K562 (cell line): ENCODE measurements around the gene PSRC1. TPM values are rescaled to one million over a fixed set of nuclear protein-coding genes. Genes with fewer than 3 reads are reported as not detected.

Experiments
- ATAC-seq: fragments of 200-7000 bp; cut with Tn5 transposase; 3 replicates; pipeline ENCODE4 v1.9.1; 2020; ENCODE audit warnings: moderate library complexity
- BruUV-seq: library from RNA; stranded (reverse); fragments of 400-500 nt; replicated peaks from 2 replicates; lab custom pipeline; 2021; lab: Mats Ljungman, UMichigan
- CTCF ChIA-PET: fragments of 300-600 bp; formaldehyde crosslinking; extraction: SDS; loops from one replicate; lab custom pipeline; 2021; ENCODE audit warnings: low intra/inter-chr PET ratio; lab: Yijun Ruan, JAX
- POLR2A ChIA-PET: fragments of 300-600, 350-650 bp; sonication (Branson Sonifier 250); formaldehyde crosslinking; extraction: SDS; loops from one replicate; lab custom pipeline; 2021; ENCODE audit warnings: antibody characterized with exemption, inconsistent platforms; lab: Yijun Ruan, JAX
- DNase-seq, 4 experiments: peaks; one replicate each; pipeline versions ENCODE4 v3.0.0 to v3.0.0-alpha.2; 2011 to 2018; ENCODE audit warnings: low spot score in 3 of 4, mixed read lengths in 3 of 4; ENCODE audit errors: extremely low read depth in 1 of 4
- FAIRE-seq: peaks from 2 replicates; lab custom pipeline; 2011; peaks lifted over from hg19 to GRCh38; lab: Jason Lieb, UNC
- H2AFZ ChIP-seq: 2 replicates; pipeline ENCODE4 v1.6.0; 2011; ENCODE audit warnings: low read depth, low read length, control low read depth, inconsistent platforms
- H3K27ac ChIP-seq: fragments of 200-600 bp; 3 replicates; pipeline ENCODE4 v1.8.0; 2011; ENCODE audit warnings: low read depth, mild to moderate bottlenecking, control low read depth, inconsistent platforms, low read length, moderate library complexity, mixed read lengths; ENCODE audit errors: extremely low read depth
- H3K27me3 ChIP-seq, 2 experiments: fragments of 300-600 bp in 1 of 2; 2 replicates in 1 of 2; 3 replicates in 1 of 2; pipeline versions ENCODE4 v1.6.0 to v1.8.0; 2011; ENCODE audit warnings: inconsistent platforms in 2 of 2, low read length in 2 of 2, mild to moderate bottlenecking in 1 of 2, mixed read lengths in 1 of 2, moderate library complexity in 1 of 2; ENCODE audit not compliant: control insufficient read depth in 2 of 2, insufficient read depth in 2 of 2
- H3K36me3 ChIP-seq: fragments of 300-600 bp; 3 replicates; pipeline ENCODE4 v1.8.0; 2011; ENCODE audit warnings: mild to moderate bottlenecking, low read length, inconsistent platforms; ENCODE audit not compliant: control insufficient read depth, insufficient read depth
- H3K4me1 ChIP-seq, 2 experiments: fragments of 200-600 bp in 1 of 2; replicated peaks in 1 of 2; 2 replicates in 1 of 2; 3 replicates in 1 of 2; pipeline versions ENCODE4 v1.5.1 to v1.8.0; 2011; ENCODE audit warnings: inconsistent platforms in 2 of 2, low read length in 2 of 2, mild to moderate bottlenecking in 1 of 2, mixed read lengths in 1 of 2, moderate library complexity in 1 of 2; ENCODE audit not compliant: control insufficient read depth in 2 of 2, insufficient read depth in 2 of 2
- H3K4me2 ChIP-seq: 2 replicates; pipeline ENCODE4 v1.6.1; 2011; ENCODE audit warnings: low read length, control low read depth, inconsistent platforms, mixed read lengths; ENCODE audit not compliant: insufficient read depth
- H3K4me3 ChIP-seq: fragments of 200-600 bp; sonication (generic), shearing (Covaris generic); 2 replicates; pipeline ENCODE4 v1.5.1; 2016; ENCODE audit warnings: control low read depth, inconsistent platforms
- H3K79me2 ChIP-seq: fragments of 200-600 bp; 3 replicates; pipeline ENCODE4 v1.8.0; 2011; ENCODE audit warnings: low read length, inconsistent platforms; ENCODE audit not compliant: control insufficient read depth, insufficient read depth
- H3K9ac ChIP-seq, 2 experiments: 2 replicates each; pipeline versions ENCODE4 v1.6.0 to v1.6.1; 2011; ENCODE audit warnings: low read depth in 2 of 2, low read length in 2 of 2, control low read depth in 1 of 2, inconsistent platforms in 1 of 2, mild to moderate bottlenecking in 1 of 2, mixed read lengths in 1 of 2; ENCODE audit not compliant: insufficient read depth in 1 of 2
- H3K9me1 ChIP-seq: one replicate; pipeline ENCODE4 v1.6.0; 2011; ENCODE audit warnings: inconsistent platforms, mild to moderate bottlenecking, low read length, moderate library complexity; ENCODE audit not compliant: control insufficient read depth, insufficient read depth
- H3K9me3 ChIP-seq: replicated peaks from 2 replicates; pipeline ENCODE4 v1.5.1; 2011; ENCODE audit warnings: low read depth, low read length, inconsistent platforms; ENCODE audit not compliant: control insufficient read depth, insufficient read depth
- H4K20me1 ChIP-seq: replicated peaks from 2 replicates; pipeline ENCODE4 v1.6.1; 2011; ENCODE audit warnings: low read length, inconsistent platforms, mixed read lengths; ENCODE audit not compliant: control insufficient read depth, insufficient read depth
- CTBP1 ChIP-seq: fragments of 450-650 bp; IDR thresholded peaks from 2 replicates; pipeline ENCODE4 v1.6.1; 2016; ENCODE audit warnings: borderline replicate concordance
- CTCF ChIP-seq, 3 experiments: IDR thresholded peaks in 2 of 3; conservative IDR thresholded peaks in 1 of 3; 2 replicates each; pipeline ENCODE4 v1.5.1; 2011 to 2012; ENCODE audit warnings: low read length in 3 of 3, mild to moderate bottlenecking in 3 of 3, control low read depth in 2 of 3, improper control_type of control experiment in 1 of 3, inconsistent platforms in 1 of 3, low read depth in 1 of 3, mixed read lengths in 1 of 3, moderate library complexity in 1 of 3; ENCODE audit not compliant: insufficient read depth in 2 of 3
- FOXA3 ChIP-seq, 2 experiments: fragments of 450-650 bp in 1 of 2; sonication (generic) in 1 of 2; formaldehyde crosslinking; IDR thresholded peaks in 1 of 2; conservative IDR thresholded peaks in 1 of 2; 2 replicates each; pipeline versions ENCODE4 v1.4.0 to v1.8.0; 2020 to 2022; ENCODE audit warnings: mild to moderate bottlenecking in 2 of 2, missing genetic modification reagents in 1 of 2
- KDM1A ChIP-seq, 2 experiments: fragments of 450-650 bp; IDR thresholded peaks; 2 replicates each; pipeline ENCODE4 v1.6.1; 2016; ENCODE audit warnings: mild to moderate bottlenecking in 2 of 2
- L3MBTL2 ChIP-seq: fragments of 450-650 bp; IDR thresholded peaks from 2 replicates; pipeline ENCODE4 v1.6.1; 2016; ENCODE audit warnings: mild to moderate bottlenecking, moderate library complexity
- MAZ ChIP-seq, 2 experiments: fragments of 450-650 bp in 1 of 2; sonication (generic) in 1 of 2; formaldehyde crosslinking; IDR thresholded peaks in 1 of 2; conservative IDR thresholded peaks in 1 of 2; 2 replicates each; pipeline versions ENCODE4 v1.4.0 to v1.5.0; 2020; ENCODE audit warnings: mild to moderate bottlenecking in 1 of 2, missing genetic modification reagents in 1 of 2
- PHF8 ChIP-seq: fragments of 200-600 bp; sonication (generic); IDR thresholded peaks from 2 replicates; pipeline ENCODE4 v1.6.1; 2012; ENCODE audit warnings: mixed run types, mild to moderate bottlenecking, inconsistent platforms, low read length, moderate library complexity, borderline replicate concordance
- RAD21 ChIP-seq, 2 experiments: fragments of 250-450 bp in 1 of 2; fragments of 450-650 bp in 1 of 2; sonication (Bioruptor Pico) in 1 of 2; formaldehyde crosslinking in 1 of 2; IDR thresholded peaks in 1 of 2; conservative IDR thresholded peaks in 1 of 2; 2 replicates each; pipeline versions ENCODE4 v1.4.0 to v1.8.0; 2020 to 2022; ENCODE audit warnings: mild to moderate bottlenecking in 2 of 2, moderate library complexity in 1 of 2
- SMARCB1 ChIP-seq: IDR thresholded peaks from 2 replicates; pipeline ENCODE4 v1.6.1; 2011; ENCODE audit warnings: improper control_type of control experiment, low read depth; ENCODE audit not compliant: insufficient read length
- TOE1 ChIP-seq, 2 experiments: fragments of 450-650 bp in 1 of 2; sonication (generic) in 1 of 2; formaldehyde crosslinking in 1 of 2; IDR thresholded peaks; 2 replicates each; pipeline versions ENCODE4 v1.7.1 to v1.8.0; 2016 to 2022; ENCODE audit warnings: borderline replicate concordance in 2 of 2, mild to moderate bottlenecking in 2 of 2, antibody characterized with exemption in 1 of 2, inconsistent platforms in 1 of 2, low read depth in 1 of 2, missing genetic modification reagents in 1 of 2, moderate library complexity in 1 of 2
- ZMIZ1 ChIP-seq, 2 experiments: fragments of 150-350 bp in 1 of 2; IDR thresholded peaks; 2 replicates each; pipeline ENCODE4 v1.6.1; 2012 to 2016; ENCODE audit warnings: low read depth in 2 of 2, low read length in 2 of 2, mild to moderate bottlenecking in 1 of 2, moderate library complexity in 1 of 2
- WGBS: fragments of 100-300 bp; shearing (Covaris generic); methylation state at CpG from one replicate; pipeline ENCODE4 v1.1.6; 2016; ENCODE audit warnings: low coverage, mixed read lengths; ENCODE audit not compliant: insufficient coverage; ENCODE audit errors: missing lambda C conversion rate; 5-methylcytosine and 5-hydroxymethylcytosine counted together
- in situ Hi-C: fragments of 300-500 bp; cut with MboI; formaldehyde crosslinking; loops from 4 replicates; pipeline ENCODE4 v1.15.0; 2018; ENCODE audit warnings: inconsistent platforms, mixed read lengths
- intact Hi-C: fragments of 100-400 bp; cut with micrococcal nuclease; formaldehyde crosslinking; loops from 2 replicates; pipeline ENCODE4 v1.14.2; 2022
- polyA plus RNA-seq, 8 experiments: library from polyadenylated mRNA; depleted of rRNA in 4 of 8; stranded (reverse) in 5 of 8; unstranded in 3 of 8; fragments of >200 nt; fragmentation: Nextera tagmentation in 2 of 8; fragmentation: Illumina TruSeq in 1 of 8; extraction: Ambion mirVana in 2 of 8; extraction: Trizol in 1 of 8; gene quantifications; 2 replicates each; pipeline versions ENCODE4 v1.2.1 to v1.2.3, GENCODE V29; 2011 to 2014; ENCODE audit warnings: inconsistent platforms in 1 of 8, missing spikeins in 1 of 8
- total RNA-seq, 7 experiments: library from RNA; depleted of rRNA in 6 of 7; stranded (reverse); fragments of >200 nt in 6 of 7; fragmentation: Illumina TruSeq in 2 of 7; extraction: Trizol in 2 of 7; gene quantifications; 2 replicates each; pipeline versions ENCODE4 v1.2.1 to v1.2.3, GENCODE V29; 2011 to 2021; ENCODE audit warnings: low replicate concordance in 1 of 7
- TF ChIP-seq, protein P1 (sequence below), 3 experiments: fragments of 200-800 bp in 1 of 3; sonication (Bioruptor generic) in 1 of 3; sonication (generic) in 1 of 3; formaldehyde crosslinking in 1 of 3; IDR thresholded peaks; 2 replicates each; pipeline versions ENCODE4 v1.6.1 to v1.8.0; 2016 to 2022; ENCODE audit warnings: mild to moderate bottlenecking in 2 of 3, missing compliant biosample characterization in 2 of 3, missing genetic modification characterization in 2 of 3, missing genetic modification reagents in 1 of 3

PSRC1 gene
- total and polyA plus RNA-seq, 9 of the 15 experiments (the other 6 are each of a cell fraction or from before 2014, with no cell fraction given): 6.5 to 65.2 (median 39.3) TPM

DNA sequence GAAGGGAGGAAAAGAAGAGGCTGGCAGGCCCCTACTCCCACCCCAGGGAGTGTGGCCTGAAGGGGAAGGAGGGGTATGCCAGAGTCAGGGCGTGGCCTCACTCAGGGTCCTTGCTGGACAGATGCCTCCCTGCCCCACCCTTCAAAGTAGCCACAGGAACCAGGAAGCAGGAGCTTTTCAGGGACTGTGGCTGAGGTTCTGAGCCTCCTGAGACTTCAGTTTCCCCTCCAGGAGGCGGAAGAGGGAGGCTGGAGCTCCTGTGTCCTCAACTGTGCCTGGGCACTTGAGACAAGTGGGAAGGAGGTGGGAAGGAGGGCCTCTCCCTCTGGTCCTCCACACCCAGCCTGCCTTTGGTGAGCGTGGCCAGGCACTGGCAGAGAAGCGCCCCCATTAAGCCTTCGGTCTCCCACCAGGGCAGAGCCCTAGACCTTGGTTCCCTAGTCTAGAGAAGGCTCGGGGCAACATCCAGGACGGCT is 28.3 kb downstream of the PSRC1 start:
- peak overlapping the region; percentile 81 to 89 for H3K9ac ChIP-seq
- peak overlapping the region; percentile 18; the same call in 1 of the 2 replicates for H3K4me3 ChIP-seq
- in situ Hi-C loops: no loop called here
- TF ChIP-seq, protein P1, sequence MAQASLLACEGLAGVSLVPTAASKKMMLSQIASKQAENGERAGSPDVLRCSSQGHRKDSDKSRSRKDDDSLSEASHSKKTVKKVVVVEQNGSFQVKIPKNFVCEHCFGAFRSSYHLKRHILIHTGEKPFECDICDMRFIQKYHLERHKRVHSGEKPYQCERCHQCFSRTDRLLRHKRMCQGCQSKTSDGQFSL (CRISPR knock-in tag; IDR thresholded peaks at IDR 0.05): 0 out of 2 replicates have a peak, but pooled peaks have one; percentile 6
- TF ChIP-seq, protein P1 (tag; IDR thresholded peaks at IDR 0.05): no peak
- TF ChIP-seq PHF8 (peak; percentile 10; the same call in 1 of the 2 replicates), TOE1 (IDR thresholded peaks at IDR 0.05; ENCODE audit: borderline replicate concordance) (0 out of 2 replicates have a peak, but pooled peaks have one; percentile 4), TOE1 (CRISPR knock-in tag; IDR thresholded peaks at IDR 0.05; ENCODE audit: borderline replicate concordance, low read depth) (no peak), FOXA3 (CRISPR knock-in tag; conservative IDR thresholded peaks at IDR 0.05 in 1 of 2, IDR thresholded peaks at IDR 0.05 in 1 of 2) (no peak), MAZ (CRISPR knock-in tag; conservative IDR thresholded peaks at IDR 0.05 in 1 of 2, IDR thresholded peaks at IDR 0.05 in 1 of 2) (peak; percentile 25 to 57; a peak in 1 of 4 replicates), KDM1A (IDR thresholded peaks at IDR 0.05) (peak in 1 of 2 experiments; percentile 43; a peak in 1 of 4 replicates), SMARCB1 (peak; percentile 78), CTCF (IDR thresholded peaks at IDR 0.05 in 2 of 3, conservative IDR thresholded peaks at IDR 0.05 in 1 of 3; ENCODE audit: insufficient read depth in 2 of 3, low read depth in 1 of 3, low read length in 3 of 3) (peak in 2 of 3 experiments; percentile 3 to 30; a peak in 1 of 6 replicates), RAD21 (CRISPR knock-in tag; conservative IDR thresholded peaks at IDR 0.05 in 1 of 2, IDR thresholded peaks at IDR 0.05 in 1 of 2) (no peak), CTBP1 (peak; percentile 96), ZMIZ1 (IDR thresholded peaks at IDR 0.05; ENCODE audit: low read depth in 2 of 2, low read length in 2 of 2) (0 out of 4 replicates have a peak, but pooled peaks of 1 of the 2 experiments have one; percentile 8), L3MBTL2 (0 out of 2 replicates have a peak, but pooled peaks have one; percentile 13)

More for the DNA sequence above, 28.3 kb downstream of the PSRC1 start:
- Histone ChIP-seq H3K36me3 (peaks cover 14% of the 10 kb centered on the region; the same call in 2 of the 3 replicates), H3K4me2 (peak overlapping the region; percentile 83), H3K9me3 (no peaks in the 10 kb centered on the region), H4K20me1 (no peaks in the 10 kb centered on the region), H3K27me3 (no peaks in the 10 kb centered on the region), H3K9me1 (peaks cover 4% of the 10 kb centered on the region), H3K4me1 (peaks cover 37 to 75% of the 10 kb centered on the region in 2 experiments), H2AFZ (peak overlapping the region; percentile 69), H3K79me2 (peaks cover 36% of the 10 kb centered on the region), H3K27ac (peak overlapping the region; percentile 89)
- POLR2A ChIA-PET: interaction anchor here (0.6 to 4.8 kb wide), 16 partner anchors 8 to 644 kb away, joined by 3 to 36 read pairs (median 4); partner anchors contain the start of genes PSRC1 and SORT1
- FAIRE-seq: no peak
- no TSS peak for BruUV-seq
- intact Hi-C loops: loop anchor here (2.0 kb wide), 1 partner anchor 54 kb away; no protein-coding TSS in a partner anchor
- CTCF ChIA-PET: no interaction called here
- DNase-seq: peak; percentile 88 to 90 (median 90)
- WGBS: 40% methylated on average over 6 of the region's 7 CpGs
- peak; percentile 82 for ATAC-seq
